Measurements from ENCODE around the gene SLC52A1. TPM values are rescaled to one million over a fixed set of nuclear protein-coding genes. Genes with fewer than 3 reads are reported as not detected.
A peak's percentile ranks its signal among the peaks of the same experiment; 100 is the strongest.

Gene SLC52A1
- total RNA-seq, 6 experiments from 2014 or later, result 0.13 to 0.20 TPM; not detected in 4

GRCh38 chr17:5002121-5002788, 33.0 kb downstream of the SLC52A1 start:
- Histone ChIP-seq H3K4me1 (peaks cover 0 to 14% (median 6%) of the 10 kb centered on the region in 4 donors), H3K27ac (no peak overlapping the region), H3K9me3 (no peaks in the 10 kb centered on the region), H3K27me3 (no peaks in the 10 kb centered on the region), H3K36me3 (peaks cover 7 to 66% (median 38%) of the 10 kb centered on the region in 4 donors), H3K4me3 (no peak overlapping the region)
- ATAC-seq (no peak), DNase-seq (no peak)
- TF ChIP-seq POLR2A (IDR thresholded peaks at IDR 0.05), result no peak
- TF ChIP-seq CTCF (IDR thresholded peaks at IDR 0.05), result no peak
- intact Hi-C loops (cut with DNase I), result no loop called here
- 90% methylated on average over 11 of the region's 20 CpGs for WGBS (ENCODE audit: insufficient coverage, low coverage, low lambda C conversion rate, missing lambda C conversion rate)

- Histone ChIP-seq H3K27me3 (no peaks in the 10 kb centered on the region), H3K4me3 (peak overlapping the region; percentile 95 to 99 (median 96)), H3K9me3 (no peaks in the 10 kb centered on the region), H3K27ac (peak overlapping the region in 2 of 3 donors; percentile 23 to 84), H3K4me1 (peaks cover 0 to 14% (median 6%) of the 10 kb centered on the region in 4 donors), H3K36me3 (peaks cover 7 to 46% (median 25%) of the 10 kb centered on the region in 4 donors)
- WGBS (ENCODE audit: insufficient coverage, low coverage, low lambda C conversion rate, missing lambda C conversion rate), result 20% methylated on average over 1 of the region's 11 CpGs
- intact Hi-C loops (cut with DNase I), result no loop called here
- ATAC-seq, result peak; percentile 21 to 48 (median 38)
- TF ChIP-seq POLR2A (IDR thresholded peaks at IDR 0.05), result no peak
- TF ChIP-seq CTCF (IDR thresholded peaks at IDR 0.05), result no peak
- DNase-seq, result peak; percentile 78 to 87 (median 85)
Measured at GRCh38 chr17:5000237-5000639, 35.0 kb downstream of the SLC52A1 start.

- no peak for TF ChIP-seq POLR2A (IDR thresholded peaks at IDR 0.05)
- no peak for TF ChIP-seq CTCF (IDR thresholded peaks at IDR 0.05)
- DNase-seq, result no peak
- intact Hi-C loops (cut with DNase I), result no loop called here
- Histone ChIP-seq H3K9me3 (no peaks in the 10 kb centered on the region), H3K4me1 (peaks cover 0 to 14% (median 6%) of the 10 kb centered on the region in 4 donors), H3K27ac (peak overlapping the region in 2 of 3 donors; percentile 23 to 84), H3K27me3 (no peaks in the 10 kb centered on the region), H3K36me3 (peaks cover 4 to 39% (median 20%) of the 10 kb centered on the region in 4 donors), H3K4me3 (peak overlapping the region; percentile 95 to 99 (median 96))
- 53% methylated on average over 12 of the region's 12 CpGs for WGBS (ENCODE audit: insufficient coverage, low coverage, low lambda C conversion rate, missing lambda C conversion rate)
- ATAC-seq, result no peak
Measured at GRCh38 chr17:4999430-5000093, 35.7 kb downstream of the SLC52A1 start.

GRCh38 chr17:4998732-4999429, 36.3 kb downstream of the SLC52A1 start:
- peaks cover 0 to 14% (median 6%) of the 10 kb centered on the region in 4 donors for H3K4me1 ChIP-seq
- peaks cover 4 to 32% (median 16%) of the 10 kb centered on the region in 4 donors for H3K36me3 ChIP-seq
- ATAC-seq, result peak; percentile 39 to 61 (median 45)
- H3K27ac ChIP-seq, result peak overlapping the region; percentile 23 to 84 (median 72)
- H3K4me3 ChIP-seq, result peak overlapping the region; percentile 95 to 99 (median 96)
- no peak for TF ChIP-seq CTCF (IDR thresholded peaks at IDR 0.05)
- peak; percentile 28 for TF ChIP-seq POLR2A (IDR thresholded peaks at IDR 0.05)
- H3K9me3 ChIP-seq, result no peaks in the 10 kb centered on the region
- no peaks in the 10 kb centered on the region for H3K27me3 ChIP-seq
- peak; percentile 47 to 79 (median 73) for DNase-seq
- WGBS (ENCODE audit: insufficient coverage, low coverage, low lambda C conversion rate, missing lambda C conversion rate), result 5% methylated on average over 8 of the region's 14 CpGs
- intact Hi-C loops (cut with DNase I), result no loop called here
